Bronchial epithelial cell (primary cell): ENCODE measurements around the gene DEAF1. TPM values are rescaled to one million over a fixed set of nuclear protein-coding genes. Genes with fewer than 3 reads are reported as not detected.

Experiments used
- DNase-seq: peaks from one replicate; pipeline ENCODE4 v3.0.0-alpha.2; 2010; ENCODE audit warnings: low read depth
- FAIRE-seq: peaks from 2 replicates; lab custom pipeline; 2011; peaks lifted over from hg19 to GRCh38; lab: Jason Lieb, UNC
- H3K27me3 ChIP-seq: 2 replicates; pipeline ENCODE4 v1.5.1; 2011; ENCODE audit warnings: low read length; ENCODE audit not compliant: control insufficient read depth, insufficient read depth
- H3K36me3 ChIP-seq: 2 replicates; pipeline ENCODE4 v1.5.1; 2011; ENCODE audit warnings: low read length; ENCODE audit not compliant: control insufficient read depth, insufficient read depth
- H3K4me3 ChIP-seq: 2 replicates; pipeline ENCODE4 v1.5.1; 2011; ENCODE audit warnings: mild to moderate bottlenecking, low read depth, low read length, control low read depth
- total RNA-seq: library from RNA; depleted of rRNA; stranded (reverse); fragments of >200 nt; gene quantifications from 2 replicates; pipeline ENCODE4 v1.2.1, GENCODE V29; 2014
- TF ChIP-seq, protein P1 (sequence below): IDR thresholded peaks from 2 replicates; pipeline ENCODE4 v1.5.1; 2011; ENCODE audit warnings: mild to moderate bottlenecking, moderate library complexity, low read length, control low read depth, inconsistent platforms; ENCODE audit not compliant: insufficient read depth, severe bottlenecking

The DEAF1 gene
- total RNA-seq, 1 donor from 2014 or later: 23.4 TPM

DNA sequence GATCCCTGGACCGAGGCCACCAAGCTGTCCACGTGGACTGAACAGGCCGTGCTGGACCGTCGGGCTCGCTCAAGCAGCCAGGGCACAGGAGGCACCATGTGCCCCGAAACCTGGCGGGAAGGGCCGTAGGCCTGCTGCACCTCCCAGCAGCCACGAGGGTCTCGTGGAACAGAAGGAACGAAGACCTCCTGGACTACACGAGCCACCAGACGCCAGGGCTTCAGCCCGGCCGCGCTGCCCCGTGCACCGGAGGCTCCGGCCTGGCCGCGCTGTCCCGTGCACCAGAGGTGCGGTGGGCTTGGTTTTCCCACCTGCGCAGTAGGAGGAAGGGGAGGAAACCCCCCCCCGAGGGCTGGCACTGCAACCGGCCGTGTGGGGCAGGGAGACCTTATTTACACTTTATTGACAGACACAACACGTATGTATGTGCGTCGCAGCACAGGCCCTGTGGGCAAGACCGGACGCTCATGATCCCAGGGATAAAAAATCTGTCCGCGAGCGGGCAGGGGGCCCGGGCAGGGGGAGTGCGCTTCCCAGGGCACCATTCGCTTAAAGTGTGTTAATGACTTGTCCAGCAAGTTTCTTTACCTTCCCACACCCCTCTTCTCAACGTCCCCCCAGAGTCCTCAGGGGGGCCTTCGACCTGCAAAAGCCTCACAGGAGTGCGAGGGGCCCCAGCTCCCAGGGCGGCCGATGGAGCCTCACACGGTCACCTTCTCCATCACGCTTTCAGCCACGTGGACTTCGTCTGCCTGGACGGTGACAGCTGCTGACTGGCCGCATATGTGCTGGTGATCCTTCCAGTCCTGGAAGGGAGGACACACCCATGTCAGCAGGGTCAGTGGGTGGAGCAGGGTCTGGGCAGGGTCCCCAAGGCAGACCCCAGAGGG is 50.9 kb downstream of the DEAF1 start:
- FAIRE-seq (no peak), DNase-seq (no peak)
- no peak overlapping the region for H3K4me3 ChIP-seq
- no peaks in the 10 kb centered on the region for H3K27me3 ChIP-seq
- TF ChIP-seq, protein P1, sequence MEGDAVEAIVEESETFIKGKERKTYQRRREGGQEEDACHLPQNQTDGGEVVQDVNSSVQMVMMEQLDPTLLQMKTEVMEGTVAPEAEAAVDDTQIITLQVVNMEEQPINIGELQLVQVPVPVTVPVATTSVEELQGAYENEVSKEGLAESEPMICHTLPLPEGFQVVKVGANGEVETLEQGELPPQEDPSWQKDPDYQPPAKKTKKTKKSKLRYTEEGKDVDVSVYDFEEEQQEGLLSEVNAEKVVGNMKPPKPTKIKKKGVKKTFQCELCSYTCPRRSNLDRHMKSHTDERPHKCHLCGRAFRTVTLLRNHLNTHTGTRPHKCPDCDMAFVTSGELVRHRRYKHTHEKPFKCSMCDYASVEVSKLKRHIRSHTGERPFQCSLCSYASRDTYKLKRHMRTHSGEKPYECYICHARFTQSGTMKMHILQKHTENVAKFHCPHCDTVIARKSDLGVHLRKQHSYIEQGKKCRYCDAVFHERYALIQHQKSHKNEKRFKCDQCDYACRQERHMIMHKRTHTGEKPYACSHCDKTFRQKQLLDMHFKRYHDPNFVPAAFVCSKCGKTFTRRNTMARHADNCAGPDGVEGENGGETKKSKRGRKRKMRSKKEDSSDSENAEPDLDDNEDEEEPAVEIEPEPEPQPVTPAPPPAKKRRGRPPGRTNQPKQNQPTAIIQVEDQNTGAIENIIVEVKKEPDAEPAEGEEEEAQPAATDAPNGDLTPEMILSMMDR: no peak
- H3K36me3 ChIP-seq: peaks cover 6% of the 10 kb centered on the region

DNA sequence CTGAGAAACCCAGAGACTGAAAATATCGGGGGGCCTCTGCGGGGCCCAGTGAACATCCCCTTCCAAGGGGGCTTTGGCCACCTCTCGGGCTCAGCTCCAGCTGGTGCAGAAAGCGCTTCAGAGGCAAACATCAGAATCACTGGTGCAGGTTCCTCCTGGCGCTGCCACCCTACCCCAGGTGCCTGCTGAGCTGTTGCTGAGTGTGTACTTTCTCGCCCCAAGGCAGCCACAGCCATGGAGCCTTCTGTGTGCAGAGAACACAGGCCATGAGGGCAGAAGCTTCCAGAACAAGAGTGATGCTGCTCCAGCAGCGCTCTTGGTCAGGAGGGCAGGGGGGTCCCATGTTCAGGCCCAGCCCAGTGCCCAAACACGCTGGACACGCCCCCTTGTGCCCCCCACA is 51.7 kb downstream of the DEAF1 start:
- TF ChIP-seq, protein P1: no peak
- Histone ChIP-seq H3K27me3 (peaks cover 4% of the 10 kb centered on the region), H3K36me3 (peaks cover 6% of the 10 kb centered on the region), H3K4me3 (no peak overlapping the region)
- DNase-seq (no peak), FAIRE-seq (no peak)

DNA sequence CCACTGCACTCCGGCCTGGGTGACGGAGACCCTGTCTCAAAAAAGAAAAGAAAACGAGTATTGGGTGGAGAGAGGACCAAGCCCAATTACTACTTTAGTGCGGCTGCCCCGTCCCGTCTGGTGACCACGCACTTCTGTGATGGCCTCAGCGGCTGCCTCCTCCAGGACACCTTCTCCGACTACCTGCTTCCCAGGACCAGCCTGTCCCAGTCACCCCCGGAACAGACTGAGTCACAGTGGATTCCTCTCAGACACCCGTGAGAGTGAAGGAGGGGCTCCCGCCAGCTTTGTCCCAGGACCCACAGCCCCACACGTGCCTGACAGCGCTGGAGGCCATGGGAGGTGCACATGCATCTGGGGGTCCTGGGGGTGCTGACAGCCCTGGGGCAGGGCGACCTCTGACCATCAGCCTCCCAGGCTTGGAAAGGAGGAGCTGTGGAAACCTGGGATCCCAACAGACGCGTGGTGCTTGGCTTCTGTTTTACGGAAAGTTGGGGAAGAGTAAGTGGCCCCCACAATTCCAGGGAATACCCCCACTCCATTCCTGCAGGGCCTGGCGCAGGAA is 53.1 kb downstream of the DEAF1 start:
- DNase-seq: no peak
- peaks cover 6% of the 10 kb centered on the region for H3K36me3 ChIP-seq
- TF ChIP-seq, protein P1: no peak
- FAIRE-seq: no peak
- no peak overlapping the region for H3K4me3 ChIP-seq
- peaks cover 14% of the 10 kb centered on the region for H3K27me3 ChIP-seq

DNA sequence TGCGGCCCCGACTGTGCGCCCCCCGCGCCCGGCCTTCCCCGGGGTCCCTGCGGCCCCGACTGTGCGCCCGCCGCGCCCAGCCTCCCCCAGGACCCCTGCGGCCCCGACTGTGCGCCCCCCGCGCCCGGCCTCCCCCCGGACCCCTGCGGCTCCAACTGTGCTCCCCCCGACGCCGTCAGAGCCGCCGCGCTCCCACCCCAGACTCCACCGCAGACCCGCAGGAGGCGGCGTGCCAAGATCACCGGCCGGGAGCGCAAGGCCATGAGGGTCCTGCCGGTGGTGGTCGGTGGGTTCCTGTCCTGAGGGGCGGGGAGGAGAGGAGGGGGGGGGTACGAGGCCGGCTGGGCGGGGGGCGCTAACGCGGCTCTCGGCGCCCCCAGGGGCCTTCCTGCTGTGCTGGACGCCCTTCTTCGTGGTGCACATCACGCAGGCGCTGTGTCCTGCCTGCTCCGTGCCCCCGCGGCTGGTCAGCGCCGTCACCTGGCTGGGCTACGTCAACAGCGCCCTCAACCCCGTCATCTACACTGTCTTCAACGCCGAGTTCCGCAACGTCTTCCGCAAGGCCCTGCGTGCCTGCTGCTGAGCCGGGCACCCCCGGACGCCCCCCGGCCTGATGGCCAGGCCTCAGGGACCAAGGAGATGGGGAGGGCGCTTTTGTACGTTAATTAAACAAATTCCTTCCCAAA is 54.9 kb downstream of the DEAF1 start:
- Histone ChIP-seq H3K27me3 (peaks cover 17% of the 10 kb centered on the region), H3K36me3 (peaks cover 6% of the 10 kb centered on the region), H3K4me3 (no peak overlapping the region)
- no peak for FAIRE-seq
- DNase-seq: no peak
- TF ChIP-seq, protein P1: no peak

DNA sequence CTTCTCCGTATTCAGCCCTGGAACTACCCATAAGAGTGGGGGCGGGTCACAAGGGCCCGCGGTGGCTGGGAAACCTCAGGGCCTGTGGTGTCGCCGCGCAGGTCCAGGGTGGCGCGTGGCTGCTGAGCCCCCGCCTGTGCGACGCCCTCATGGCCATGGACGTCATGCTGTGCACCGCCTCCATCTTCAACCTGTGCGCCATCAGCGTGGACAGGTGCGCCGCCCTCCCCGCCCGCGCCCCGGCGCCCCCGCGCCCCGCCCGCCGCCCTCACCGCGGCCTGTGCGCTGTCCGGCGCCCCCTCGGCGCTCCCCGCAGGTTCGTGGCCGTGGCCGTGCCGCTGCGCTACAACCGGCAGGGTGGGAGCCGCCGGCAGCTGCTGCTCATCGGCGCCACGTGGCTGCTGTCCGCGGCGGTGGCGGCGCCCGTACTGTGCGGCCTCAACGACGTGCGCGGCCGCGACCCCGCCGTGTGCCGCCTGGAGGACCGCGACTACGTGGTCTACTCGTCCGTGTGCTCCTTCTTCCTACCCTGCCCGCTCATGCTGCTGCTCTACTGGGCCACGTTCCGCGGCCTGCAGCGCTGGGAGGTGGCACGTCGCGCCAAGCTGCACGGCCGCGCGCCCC is 55.6 kb downstream of the DEAF1 start:
- TF ChIP-seq, protein P1: no peak
- DNase-seq (no peak), FAIRE-seq (no peak)
- no peak overlapping the region for H3K4me3 ChIP-seq
- peaks cover 17% of the 10 kb centered on the region for H3K27me3 ChIP-seq
- H3K36me3 ChIP-seq: peaks cover 5% of the 10 kb centered on the region
